CD4-positive, alpha-beta T cell treated with Interleukin-17A for 4 hours (primary cell): ENCODE measurements around the gene VPS35L.
A peak's percentile ranks its signal among the peaks of the same experiment; 100 is the strongest.
"Not testable (repeated sequence)": the region's sequence is repeated elsewhere in the genome, so short reads cannot be mapped to it uniquely, and the experiment has no call there.

Experiments used
- DNase-seq: peaks from one replicate; pipeline ENCODE4 v3.0.0-alpha.2; 2020; ENCODE audit warnings: mixed read lengths

The VPS35L gene

DNA sequence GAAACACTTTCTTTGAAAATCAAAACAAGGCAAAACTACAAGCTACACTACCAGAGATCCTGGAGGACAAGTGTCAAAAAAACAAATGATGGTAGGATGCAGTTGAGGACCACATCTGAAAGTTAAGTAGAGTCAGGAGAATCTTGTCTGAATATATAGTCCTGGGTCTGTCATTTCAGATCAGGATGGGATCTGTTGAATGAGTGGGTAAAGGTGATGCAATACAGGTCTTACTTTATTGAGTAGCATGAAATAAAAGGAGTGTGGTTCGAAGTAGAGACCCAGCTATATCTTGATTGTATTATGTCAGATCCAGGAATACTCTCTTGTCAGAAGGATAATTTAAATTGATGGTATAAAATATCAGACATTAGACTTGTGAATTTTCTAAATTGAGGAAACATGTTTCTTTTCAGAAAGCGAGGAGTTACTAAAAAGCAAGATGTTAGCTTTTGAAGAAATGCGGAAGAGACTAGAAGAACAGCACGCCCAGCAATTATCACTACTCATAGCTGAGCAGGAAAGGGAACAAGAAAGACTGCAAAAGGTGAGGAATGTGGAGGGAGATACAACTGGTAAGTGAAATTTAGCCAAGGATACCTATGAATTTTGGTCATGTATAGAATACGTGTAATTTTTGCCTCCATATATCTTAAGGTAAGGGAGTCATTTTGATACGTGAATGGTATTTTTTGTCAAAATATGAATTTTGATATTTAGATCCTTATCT, 15.1 kb upstream of the VPS35L start:
- DNase-seq, result no peak

DNA sequence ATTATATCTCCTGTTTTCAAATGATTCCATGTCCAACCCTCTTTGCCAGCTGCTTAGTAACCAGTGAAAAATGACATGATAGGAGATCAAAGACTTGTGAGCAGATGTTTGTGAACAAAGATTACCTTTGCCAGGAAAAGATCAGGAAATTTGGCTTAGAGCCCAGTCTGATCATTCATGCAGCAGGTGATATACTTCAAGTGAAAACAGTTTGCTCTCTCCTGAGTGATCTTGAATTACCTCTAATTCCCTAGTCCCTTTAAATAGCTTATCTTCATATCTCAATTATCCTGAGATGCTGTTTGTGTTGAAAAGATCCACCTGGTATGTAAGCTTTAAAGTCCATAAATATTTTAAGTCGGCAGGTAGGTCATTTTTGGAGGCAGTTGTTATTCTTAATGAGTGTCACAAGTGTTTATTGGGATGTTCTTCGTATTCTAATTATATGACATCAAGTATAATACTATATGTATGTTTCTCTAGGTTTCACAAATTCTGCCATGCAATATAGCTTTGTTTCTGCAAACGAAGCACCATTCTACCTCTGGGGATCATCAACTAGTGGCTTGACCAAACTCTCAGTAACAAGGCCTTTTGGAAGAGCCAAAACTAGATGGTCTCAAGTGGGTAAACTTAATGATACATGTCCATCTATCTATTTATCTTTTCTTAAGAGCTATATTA, 13.2 kb upstream of the VPS35L start:
- DNase-seq, result no peak

DNA sequence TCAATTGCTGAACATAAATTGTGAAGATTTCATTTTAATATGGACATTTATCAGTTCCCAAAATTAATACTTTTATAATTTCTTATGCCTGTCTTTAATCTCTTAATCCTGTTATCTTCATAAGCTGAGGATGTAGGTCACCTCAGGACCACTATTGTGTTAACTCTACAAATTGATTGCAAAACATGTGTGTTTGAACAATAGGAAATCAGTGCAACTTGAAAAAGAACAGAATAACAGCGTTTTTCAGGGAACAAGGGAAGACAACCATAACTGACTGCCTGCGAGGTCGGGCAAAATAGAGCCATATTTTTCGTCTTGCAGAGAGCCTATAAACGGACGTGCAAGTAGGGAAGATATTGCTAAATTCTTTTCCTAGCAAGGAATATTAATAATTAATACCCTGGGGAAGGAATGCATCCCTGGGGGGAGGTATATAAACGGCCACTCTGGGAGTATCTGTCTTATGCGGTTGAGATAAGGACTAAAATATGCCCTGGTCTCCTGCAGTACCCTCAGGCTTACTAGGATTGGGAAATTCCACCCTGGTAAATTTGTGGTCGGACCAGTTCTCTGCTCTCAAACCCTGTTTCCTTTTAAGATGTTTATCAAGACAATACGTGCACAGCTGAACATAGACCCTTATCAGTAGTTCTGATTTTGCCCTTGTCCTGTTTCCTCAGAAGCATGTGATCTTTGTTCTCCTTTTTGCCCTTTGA, 12.1 kb upstream of the VPS35L start:
- DNase-seq, result not testable (repeated sequence)

- no peak for DNase-seq
Observed at GRCh38 chr16:19548144-19548543, 7.4 kb upstream of the VPS35L start.

- no peak for DNase-seq
Observed at GRCh38 chr16:19549673-19550072, 5.8 kb upstream of the VPS35L start.

DNA sequence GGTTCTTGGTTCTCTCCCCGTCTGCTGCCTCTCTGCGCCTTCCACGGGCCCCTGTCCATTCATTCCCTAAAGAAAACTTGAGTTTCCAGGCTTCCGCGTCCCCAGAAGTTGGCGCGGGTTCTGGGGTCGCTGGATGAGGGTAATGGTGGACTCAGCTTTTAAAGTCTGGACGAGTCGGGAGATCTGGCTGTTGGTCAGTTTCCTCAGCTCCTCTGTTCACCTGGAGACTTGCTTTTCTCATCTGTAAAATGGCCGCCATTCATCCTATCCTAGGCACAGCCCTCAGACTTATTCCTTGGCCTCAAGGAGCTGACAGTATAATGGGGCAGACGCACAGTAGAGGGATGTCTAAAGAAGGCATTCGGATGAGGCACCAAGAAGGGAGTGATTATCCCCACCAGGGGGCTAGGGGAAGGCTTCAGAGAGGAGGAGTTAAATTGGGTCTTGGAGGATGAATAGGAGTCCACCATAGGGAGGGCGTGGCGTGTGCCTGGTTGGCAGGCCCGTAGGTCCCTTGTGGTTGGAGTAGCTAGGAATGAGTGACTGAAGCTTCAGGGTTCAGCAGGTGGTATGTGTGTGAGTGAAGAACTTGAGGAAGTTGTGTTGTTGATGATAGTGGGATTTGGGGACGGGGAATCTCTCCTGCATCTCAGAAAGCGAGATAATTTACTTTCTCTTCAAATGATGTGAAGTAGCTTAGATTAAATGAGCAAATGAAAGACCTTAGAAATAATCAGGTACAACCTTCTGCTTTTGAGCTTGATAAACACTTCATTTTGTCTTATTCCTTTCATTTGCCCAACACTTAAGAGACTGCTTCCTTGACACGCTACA, 652 bp downstream of the VPS35L start:
- peak; percentile 12 for DNase-seq

DNA sequence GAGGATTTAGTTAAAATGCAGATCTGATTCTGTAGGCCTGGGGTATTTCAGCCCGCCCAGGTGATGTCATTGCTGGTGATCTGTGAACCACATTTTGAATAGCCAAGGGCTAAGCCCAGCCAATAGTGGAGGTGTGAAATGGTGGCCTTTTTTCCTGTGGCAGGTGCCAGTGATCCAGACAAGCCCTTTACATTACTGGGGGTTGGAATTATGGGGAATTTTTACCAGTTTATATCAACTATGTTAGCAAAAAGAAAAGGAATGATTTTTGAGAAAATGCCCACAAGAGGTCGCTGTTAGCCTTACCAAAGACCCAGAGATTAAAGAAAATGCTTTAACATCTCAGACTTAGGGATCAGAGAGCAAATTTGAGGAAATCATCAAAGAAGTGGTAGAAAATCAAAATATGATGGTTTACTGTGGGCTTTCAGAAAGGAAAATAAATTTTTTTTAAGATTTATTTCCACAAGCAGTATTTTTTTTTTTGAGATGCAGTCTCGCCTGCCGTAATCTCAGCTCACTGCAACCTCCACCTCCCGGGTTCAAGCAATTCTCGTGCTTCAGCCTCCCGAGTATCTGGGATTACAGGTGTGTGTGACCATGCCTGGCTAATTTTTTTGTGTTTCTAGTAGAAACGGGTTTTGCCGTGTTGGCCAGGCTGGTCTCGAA, 3.9 kb downstream of the VPS35L start:
- DNase-seq, result peak; percentile 46

DNA sequence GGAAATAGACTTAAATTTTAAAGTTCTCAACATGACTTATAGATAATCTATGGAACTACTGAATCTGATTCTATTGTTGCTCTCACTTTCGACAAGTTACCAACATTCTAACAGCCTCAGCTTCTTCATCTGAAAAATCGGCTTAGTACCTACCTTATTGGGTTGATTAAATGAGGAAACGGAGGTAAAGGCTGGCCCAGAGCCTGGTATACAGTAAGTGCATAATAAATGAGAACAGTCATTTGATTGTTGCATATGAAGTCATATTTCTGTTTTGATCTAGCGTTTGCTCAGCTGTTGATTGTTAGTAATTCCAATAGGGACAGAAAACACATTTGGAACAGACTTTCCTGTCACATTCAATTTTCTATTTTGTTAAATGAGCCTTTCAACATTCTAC, 4.6 kb downstream of the VPS35L start:
- no peak for DNase-seq

GRCh38 chr16:19563377-19563776, 7.9 kb downstream of the VPS35L start:
- no peak for DNase-seq

- no peak for DNase-seq
Observed at GRCh38 chr16:19566362-19566761, 10.9 kb downstream of the VPS35L start.

DNA sequence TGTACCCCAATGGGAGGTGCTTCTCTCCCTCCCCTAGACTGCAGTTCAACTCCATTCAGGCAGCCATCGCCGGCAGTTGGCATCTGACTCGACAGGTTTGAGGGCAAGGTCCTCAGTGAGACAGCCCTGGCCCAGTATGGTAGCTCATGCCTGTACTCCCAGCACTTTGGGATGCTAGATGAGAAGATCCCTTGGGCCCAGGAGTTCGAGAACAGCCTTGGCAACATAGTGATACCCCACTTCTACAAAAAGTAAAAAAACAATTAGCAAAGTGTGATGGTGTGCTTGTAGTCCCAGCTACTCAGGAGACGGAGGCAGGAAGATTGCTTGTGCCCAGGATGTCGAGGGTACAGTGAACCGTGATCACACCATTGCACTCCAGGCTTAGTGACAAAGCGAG, 12.1 kb downstream of the VPS35L start:
- no peak for DNase-seq

- DNase-seq, result no peak
Observed at GRCh38 chr16:19573997-19574396, 18.5 kb downstream of the VPS35L start.

GRCh38 chr16:19574615-19575014, 19.1 kb downstream of the VPS35L start:
- no peak for DNase-seq

- DNase-seq, result no peak
Observed at GRCh38 chr16:19578378-19578971, 23.0 kb downstream of the VPS35L start.

DNA sequence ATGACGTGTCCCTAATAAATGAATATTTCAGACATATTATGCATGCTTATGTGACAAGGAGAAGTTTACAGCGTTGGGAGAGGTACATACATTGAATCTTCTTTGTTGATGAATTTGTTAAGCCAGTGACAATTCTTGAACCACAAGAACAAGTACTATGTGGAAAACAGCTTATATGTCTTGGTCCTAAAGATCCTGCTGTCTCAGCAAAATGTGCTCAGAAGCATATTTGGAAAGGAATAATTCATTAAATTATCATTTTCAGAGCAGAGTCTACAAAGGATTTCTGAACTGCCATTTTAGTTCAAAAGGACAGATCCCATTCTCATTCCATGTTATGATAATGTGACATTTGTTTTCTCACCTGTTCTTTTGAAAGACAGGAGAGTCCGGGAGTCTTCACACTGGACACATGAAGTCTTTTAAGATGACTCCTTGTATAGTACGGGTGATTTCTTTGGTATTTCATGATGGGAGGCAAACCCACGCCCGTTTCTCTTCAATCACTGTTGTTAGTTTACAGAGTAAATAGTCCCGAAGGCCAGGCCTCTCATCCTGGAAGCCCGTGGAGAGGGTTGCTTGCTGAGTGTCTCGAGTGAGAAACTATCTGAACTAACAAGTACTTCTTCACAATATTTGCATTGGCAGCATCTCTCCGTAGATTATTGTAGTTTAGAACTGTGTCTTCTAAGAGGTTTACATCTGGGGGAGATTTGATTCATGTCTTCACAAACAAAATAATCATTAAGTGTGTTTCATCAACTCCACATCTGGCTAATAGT, 26.7 kb downstream of the VPS35L start:
- no peak for DNase-seq

- peak; percentile 30 for DNase-seq
Observed at GRCh38 chr16:19583665-19584300, 28.3 kb downstream of the VPS35L start.

- no peak for DNase-seq
Observed at GRCh38 chr16:19588661-19589060, 33.2 kb downstream of the VPS35L start.

DNA sequence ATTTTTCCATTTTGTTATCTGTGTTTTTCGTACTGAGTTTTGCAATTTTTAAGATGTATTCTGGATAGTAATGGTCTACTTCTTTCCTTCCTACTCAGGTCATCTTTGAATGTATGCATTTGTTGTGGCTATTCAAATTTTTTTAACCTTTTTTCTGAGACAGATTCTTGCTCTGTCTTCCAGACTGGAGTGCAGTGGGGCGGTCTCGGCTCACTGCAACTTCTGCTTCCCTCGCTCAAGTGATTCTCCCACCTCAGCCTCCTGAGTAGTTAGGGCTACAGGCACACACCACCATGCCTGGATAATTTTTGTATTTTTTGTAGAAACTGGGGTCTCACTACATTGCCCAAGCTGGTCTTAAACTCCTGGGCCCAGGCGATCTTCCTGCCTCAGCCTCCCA, 33.6 kb downstream of the VPS35L start:
- DNase-seq, result no peak

DNA sequence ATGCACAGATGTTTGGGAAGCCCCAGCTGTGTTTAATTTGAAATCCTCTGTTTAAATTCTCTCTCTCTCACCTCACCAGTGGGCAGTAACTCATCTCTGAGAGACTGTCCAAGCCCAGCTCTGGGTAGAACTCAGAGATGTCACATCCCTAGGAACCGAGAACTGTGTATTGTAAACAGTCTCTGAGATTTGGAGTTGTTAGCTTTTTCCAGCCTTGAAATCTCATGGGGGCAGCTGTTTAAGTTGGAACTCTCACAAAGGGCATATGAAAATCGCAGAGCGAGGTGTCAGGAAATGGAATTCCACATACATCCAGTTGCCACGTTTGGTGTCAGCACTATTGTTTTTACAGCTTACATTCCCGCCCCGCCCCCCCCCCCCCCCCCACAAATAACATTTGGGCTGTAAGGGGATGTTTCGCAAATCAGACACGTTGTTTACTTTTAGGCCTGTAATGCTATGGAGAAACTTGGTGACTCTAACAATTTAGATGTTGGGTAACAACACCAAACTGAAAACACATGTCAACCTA, 34.3 kb downstream of the VPS35L start:
- no peak for DNase-seq

DNA sequence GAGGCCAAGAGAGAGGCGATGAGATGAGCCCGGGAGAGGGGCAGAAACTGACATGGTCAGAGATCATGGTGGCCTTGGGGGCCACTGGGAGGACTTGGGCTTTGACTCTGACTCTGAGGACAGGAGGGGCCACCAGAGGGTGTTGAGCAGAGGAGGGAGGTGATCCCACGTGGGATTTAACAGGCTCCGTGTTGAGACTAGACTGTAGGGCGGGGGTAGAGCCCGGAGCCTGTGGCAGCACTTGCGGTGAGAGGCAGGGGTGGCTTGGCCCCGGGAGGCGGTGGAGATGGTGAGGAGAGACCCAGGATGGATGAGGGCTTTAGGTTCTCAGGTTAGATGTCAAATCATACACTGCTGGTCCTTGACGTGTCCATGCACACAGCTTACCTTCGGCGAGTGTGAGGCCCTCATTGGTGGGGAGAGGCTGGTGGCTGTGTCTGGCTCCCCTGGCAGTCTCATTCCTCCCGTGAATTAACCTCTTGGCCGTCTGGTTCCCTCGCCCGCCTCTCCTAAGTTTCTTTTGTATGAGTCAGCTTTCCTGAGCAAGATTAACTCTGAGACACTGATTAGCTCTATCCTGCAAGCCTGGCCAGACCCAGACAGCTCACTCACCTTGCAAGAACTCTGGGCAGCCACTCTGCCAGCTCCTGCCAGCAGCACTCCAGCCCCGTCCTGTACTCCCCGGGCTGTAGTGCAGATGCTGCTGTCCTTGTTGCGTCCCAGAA, 39.7 kb downstream of the VPS35L start:
- DNase-seq, result no peak
